ENCODE data around the gene DCUN1D4. TPM values are rescaled to one million over a fixed set of nuclear protein-coding genes. Genes with fewer than 3 reads are reported as not detected.

The DCUN1D4 gene
- 27.5 and 62.4 TPM in 2 replicates for total RNA-seq (ENCODE audit: low replicate concordance)
- long read RNA-seq, full-length matches to known transcripts: 10 of 18 reads
- long read RNA-seq, partial matches to known transcripts: 2 of 18 reads
- long read RNA-seq, other reads (novel, unspliced or antisense): 6 of 18 reads

- peaks cover 3% of the 10 kb centered on the region for H3K27me3 Mint-ChIP-seq
- DNase-seq (ENCODE audit: extremely low spot score, unreplicated experiment): peak; percentile 100
- H3K4me1 Mint-ChIP-seq (ENCODE audit: unreplicated experiment): peaks cover 17% of the 10 kb centered on the region
- peak within 1 kb of the TSS; percentile 97 for H3K4me3 Mint-ChIP-seq
- H3K9me3 Mint-ChIP-seq: no peaks in the 10 kb centered on the region
- H3K27ac Mint-ChIP-seq: peak within 1 kb of the TSS; percentile 97
- H3K36me3 Mint-ChIP-seq: peaks cover 3% of the 10 kb centered on the region
- TF ChIP-seq CTCF (conservative IDR thresholded peaks at IDR 0.05): peak; percentile 44
Observed at GRCh38 chr4:51842554-51843308, at the start of gene DCUN1D4. Gene DCUN1D4, plus strand, starts transcription at chr4:51843153. Its CDS starts 90 bp downstream, at chr4:51843243.

- DNase-seq (ENCODE audit: extremely low spot score, unreplicated experiment): no peak
- Mint-ChIP-seq H3K4me3 (no peak overlapping the region), H3K36me3 (no peaks in the 10 kb centered on the region), H3K27me3 (no peaks in the 10 kb centered on the region), H3K9me3 (peaks cover 15% of the 10 kb centered on the region), H3K27ac (no peak overlapping the region), H3K4me1 (ENCODE audit: unreplicated experiment) (no peaks in the 10 kb centered on the region)
- TF ChIP-seq CTCF (conservative IDR thresholded peaks at IDR 0.05): no peak
Observed at GRCh38 chr4:51820443-51821234, 22.3 kb upstream of the DCUN1D4 start.

GRCh38 chr4:51825341-51825740 is 17.6 kb upstream of the DCUN1D4 start:
- Mint-ChIP-seq H3K9me3 (peaks cover 8% of the 10 kb centered on the region), H3K4me1 (ENCODE audit: unreplicated experiment) (no peaks in the 10 kb centered on the region), H3K27ac (no peak overlapping the region), H3K27me3 (peaks cover 11% of the 10 kb centered on the region), H3K36me3 (no peaks in the 10 kb centered on the region), H3K4me3 (no peak overlapping the region)
- DNase-seq (ENCODE audit: extremely low spot score, unreplicated experiment): no peak
- TF ChIP-seq CTCF (conservative IDR thresholded peaks at IDR 0.05): no peak

- H3K4me3 Mint-ChIP-seq: no peak overlapping the region
- H3K27me3 Mint-ChIP-seq: peaks cover 27% of the 10 kb centered on the region
- H3K9me3 Mint-ChIP-seq: no peaks in the 10 kb centered on the region
- no peak for TF ChIP-seq CTCF (conservative IDR thresholded peaks at IDR 0.05)
- no peak for DNase-seq (ENCODE audit: extremely low spot score, unreplicated experiment)
- H3K27ac Mint-ChIP-seq: no peak overlapping the region
- H3K36me3 Mint-ChIP-seq: no peaks in the 10 kb centered on the region
- no peaks in the 10 kb centered on the region for H3K4me1 Mint-ChIP-seq (ENCODE audit: unreplicated experiment)
Observed at GRCh38 chr4:51830156-51830720, 12.7 kb upstream of the DCUN1D4 start.

- Mint-ChIP-seq H3K27me3 (peaks cover 32% of the 10 kb centered on the region), H3K27ac (no peak overlapping the region), H3K9me3 (no peaks in the 10 kb centered on the region), H3K36me3 (no peaks in the 10 kb centered on the region), H3K4me3 (no peak overlapping the region), H3K4me1 (ENCODE audit: unreplicated experiment) (peaks cover 5% of the 10 kb centered on the region)
- DNase-seq (ENCODE audit: extremely low spot score, unreplicated experiment): no peak
- TF ChIP-seq CTCF (conservative IDR thresholded peaks at IDR 0.05): peak; percentile 71
Observed at GRCh38 chr4:51831133-51831532, 11.8 kb upstream of the DCUN1D4 start.
